ENCODE data around the gene ABCF3.

- no peak for TF ChIP-seq POLR2A (IDR thresholded peaks at IDR 0.05)
- TF ChIP-seq CTCF (IDR thresholded peaks at IDR 0.05): no peak
Measured at GRCh38 chr3:184222521-184222920, 36.5 kb downstream of the ABCF3 start.
